B cell (primary cell): ENCODE measurements around the gene HIPK3. TPM values are rescaled to one million over a fixed set of nuclear protein-coding genes. Genes with fewer than 3 reads are reported as not detected.
"Not testable (repeated sequence)": the region's sequence is repeated elsewhere in the genome, so short reads cannot be mapped to it uniquely, and the experiment has no call there.

Experiments used
- ATAC-seq: fragments of 200-7000 bp; cut with Tn5 transposase; one replicate; pipeline ENCODE4 v1.10.0; 2021; ENCODE audit warnings: low read depth, mild to moderate bottlenecking, moderate number of reproducible peaks, moderate library complexity
- CTCF ChIA-PET: fragments of 350-600 bp; sonication (Branson Sonifier 250); formaldehyde crosslinking; loops from one replicate; lab custom pipeline; 2021; ENCODE audit warnings: antibody characterized with exemption, inconsistent platforms; lab: Charles Lee
- POLR2A ChIA-PET: fragments of 350-600 bp; sonication (Branson Sonifier 250); formaldehyde crosslinking; loops from one replicate; lab custom pipeline; 2021; ENCODE audit warnings: antibody characterized with exemption; lab: Charles Lee
- DNase-seq: peaks from one replicate; pipeline ENCODE4 v3.0.0; 2013
- H2AFZ ChIP-seq: 2 replicates; pipeline ENCODE4 v1.6.1; 2012; ENCODE audit warnings: mild to moderate bottlenecking, low read depth, low read length; ENCODE audit not compliant: insufficient read depth, poor library complexity, severe bottlenecking
- H3K27ac ChIP-seq, 2 donors: 1 replicate in 1 of 2; 2 replicates in 1 of 2; pipeline ENCODE4 v1.5.1; 2012 to 2013; ENCODE audit warnings: low read length in 2 of 2, mild to moderate bottlenecking in 2 of 2, moderate library complexity in 1 of 2
- H3K27me3 ChIP-seq, 4 experiments: fragments of 200-600 bp in 1 of 4; sonication (generic) in 1 of 4; replicated peaks in 1 of 4; 1 replicate in 2 of 4; 2 replicates in 2 of 4; pipeline versions ENCODE4 v1.6.1 to v1.7.0; 2013 to 2016; ENCODE audit warnings: low read length in 3 of 4, mild to moderate bottlenecking in 2 of 4, mixed read lengths in 1 of 4, moderate library complexity in 1 of 4; ENCODE audit not compliant: insufficient read depth in 4 of 4, control insufficient read depth in 3 of 4; ENCODE audit errors: control extremely low read depth in 1 of 4
- H3K36me3 ChIP-seq, 2 experiments: replicated peaks in 1 of 2; 1 replicate in 1 of 2; 2 replicates in 1 of 2; pipeline versions ENCODE4 v1.6.1 to v1.7.1; 2013; ENCODE audit warnings: low read length in 1 of 2; ENCODE audit not compliant: insufficient read depth in 2 of 2, control insufficient read depth in 1 of 2; ENCODE audit errors: control extremely low read depth in 1 of 2, extremely low read depth in 1 of 2
- H3K4me1 ChIP-seq, 2 donors: fragments of 200-600 bp in 1 of 2; sonication (generic) in 1 of 2; 1 replicate in 1 of 2; 2 replicates in 1 of 2; pipeline versions ENCODE4 v1.5.1 to v1.6.1; 2013 to 2017; ENCODE audit warnings: low read length in 2 of 2; ENCODE audit not compliant: control insufficient read depth in 2 of 2, insufficient read depth in 2 of 2
- H3K4me2 ChIP-seq: replicated peaks from 2 replicates; pipeline ENCODE3; 2012; ENCODE audit warnings: mild to moderate bottlenecking, low read depth, low read length; ENCODE audit not compliant: poor library complexity, severe bottlenecking
- H3K4me3 ChIP-seq, 5 experiments: fragments of 200-600 bp in 1 of 5; sonication (generic) in 1 of 5; 1 replicate in 3 of 5; 2 replicates in 2 of 5; pipeline versions ENCODE4 v1.5.1 to v1.7.0; 2011 to 2016; ENCODE audit warnings: low read length in 4 of 5, mild to moderate bottlenecking in 4 of 5, low read depth in 2 of 5, control low read depth in 1 of 5, moderate library complexity in 1 of 5; ENCODE audit not compliant: insufficient read depth in 1 of 5; ENCODE audit errors: control extremely low read depth in 1 of 5, extremely low read depth in 1 of 5
- H3K79me2 ChIP-seq: fragments of 200-600 bp; sonication (generic); one replicate; pipeline ENCODE4 v1.6.0; 2016; ENCODE audit warnings: low read length; ENCODE audit not compliant: control insufficient read depth, insufficient read depth
- H3K9ac ChIP-seq: fragments of 200-600 bp; sonication (generic); 2 replicates; pipeline ENCODE4 v1.6.1; 2017; ENCODE audit warnings: mild to moderate bottlenecking, low read length, moderate library complexity
- H3K9me3 ChIP-seq, 3 donors: one replicate each; pipeline versions ENCODE4 v1.6.1 to v1.7.1; 2013; ENCODE audit warnings: low read length in 2 of 3; ENCODE audit not compliant: control insufficient read depth in 2 of 3, insufficient read depth in 1 of 3; ENCODE audit errors: control extremely low read depth in 1 of 3
- H4K20me1 ChIP-seq: 2 replicates; pipeline ENCODE4 v1.6.0; 2012; ENCODE audit warnings: mild to moderate bottlenecking, low read length; ENCODE audit not compliant: insufficient read depth, control insufficient read depth, poor library complexity, severe bottlenecking
- H3K27ac Mint-ChIP-seq: one replicate; pipeline ENCODE4 v1.8.0; 2021; ENCODE audit warnings: mixed read lengths
- H3K27me3 Mint-ChIP-seq: one replicate; pipeline ENCODE4 v1.8.0; 2021; ENCODE audit warnings: mixed read lengths
- H3K4me1 Mint-ChIP-seq: one replicate; pipeline ENCODE4 v1.8.0; 2021; ENCODE audit warnings: mixed read lengths
- H3K4me3 Mint-ChIP-seq: one replicate; pipeline ENCODE4 v1.8.0; 2021; ENCODE audit warnings: mixed read lengths
- H3K9me3 Mint-ChIP-seq: one replicate; pipeline ENCODE4 v1.8.0; 2022; ENCODE audit warnings: mixed read lengths; ENCODE audit not compliant: insufficient read depth
- EZH2 ChIP-seq: IDR thresholded peaks from 2 replicates; pipeline ENCODE4 v1.6.1; 2012; ENCODE audit warnings: borderline replicate concordance, low read depth, mild to moderate bottlenecking, moderate library complexity, low read length; ENCODE audit not compliant: insufficient read depth, poor library complexity, severe bottlenecking
- WGBS: methylation state at CpG from one replicate; pipeline ENCODE4 v1.1.5; 2013; ENCODE audit warnings: missing lambda C conversion rate; ENCODE audit not compliant: insufficient coverage; 5-methylcytosine and 5-hydroxymethylcytosine counted together
- intact Hi-C: fragments of 100-400 bp; cut with micrococcal nuclease; formaldehyde crosslinking; loops from one replicate; pipeline ENCODE4 v1.10.0; 2022
- polyA plus RNA-seq: library from polyadenylated mRNA; depleted of rRNA; stranded (reverse); fragments of >200 nt; gene quantifications from 2 replicates; pipeline ENCODE4 v1.2.3, GENCODE V29; 2012
- total RNA-seq, 2 donors: library from RNA; stranded (reverse); fragments of 120-200 nt in 1 of 2; gene quantifications; 1 replicate in 1 of 2; 2 replicates in 1 of 2; pipeline versions ENCODE4 v1.2.3 to v1.2.4, GENCODE V29; 2013 to 2022
- TF ChIP-seq, protein P1 (sequence below): fragments of 200-600 bp; IDR thresholded peaks from one replicate; pipeline ENCODE4 v1.8.0; 2022; ENCODE audit warnings: antibody characterized with exemption, mild to moderate bottlenecking

HIPK3 gene
- total and polyA plus RNA-seq, 2 donors (not counting 1 experiment from before 2014, with no cell fraction given) = 13.1 to 81.6 TPM

DNA sequence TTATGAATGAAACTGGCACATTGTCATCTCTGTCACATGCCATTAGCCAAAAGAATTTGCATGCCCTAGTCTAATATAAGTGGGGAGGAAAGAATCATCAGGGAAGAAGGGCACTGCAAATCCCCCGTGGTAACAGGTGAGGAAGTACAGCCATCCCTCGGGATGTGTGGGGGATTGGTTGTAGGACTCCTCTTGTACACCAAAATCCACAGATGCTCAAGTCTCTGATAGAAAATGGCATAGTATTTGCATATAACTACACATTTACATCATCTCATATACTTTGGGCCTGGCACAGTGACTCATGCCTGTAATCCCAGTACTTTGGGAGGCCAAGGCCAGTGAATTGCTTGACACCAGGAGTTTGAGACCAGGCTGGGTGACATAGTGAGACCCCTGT, 109.7 kb downstream of the HIPK3 start:
- no peak overlapping the region for H2AFZ ChIP-seq
- H3K4me2 ChIP-seq = no peak overlapping the region
- no peak overlapping the region for H3K27ac ChIP-seq
- H3K4me3 ChIP-seq = no peak overlapping the region
- Mint-ChIP-seq H3K27me3 (peaks cover 4% of the 10 kb centered on the region), H3K4me1 (no peaks in the 10 kb centered on the region), H3K4me3 (no peak overlapping the region), H3K9me3 (no peaks in the 10 kb centered on the region), H3K27ac (no peak overlapping the region)
- H3K9ac ChIP-seq = no peak overlapping the region
- no CpG with 5 or more reads among the region's 2 CpGs for WGBS
- TF ChIP-seq, protein P1, sequence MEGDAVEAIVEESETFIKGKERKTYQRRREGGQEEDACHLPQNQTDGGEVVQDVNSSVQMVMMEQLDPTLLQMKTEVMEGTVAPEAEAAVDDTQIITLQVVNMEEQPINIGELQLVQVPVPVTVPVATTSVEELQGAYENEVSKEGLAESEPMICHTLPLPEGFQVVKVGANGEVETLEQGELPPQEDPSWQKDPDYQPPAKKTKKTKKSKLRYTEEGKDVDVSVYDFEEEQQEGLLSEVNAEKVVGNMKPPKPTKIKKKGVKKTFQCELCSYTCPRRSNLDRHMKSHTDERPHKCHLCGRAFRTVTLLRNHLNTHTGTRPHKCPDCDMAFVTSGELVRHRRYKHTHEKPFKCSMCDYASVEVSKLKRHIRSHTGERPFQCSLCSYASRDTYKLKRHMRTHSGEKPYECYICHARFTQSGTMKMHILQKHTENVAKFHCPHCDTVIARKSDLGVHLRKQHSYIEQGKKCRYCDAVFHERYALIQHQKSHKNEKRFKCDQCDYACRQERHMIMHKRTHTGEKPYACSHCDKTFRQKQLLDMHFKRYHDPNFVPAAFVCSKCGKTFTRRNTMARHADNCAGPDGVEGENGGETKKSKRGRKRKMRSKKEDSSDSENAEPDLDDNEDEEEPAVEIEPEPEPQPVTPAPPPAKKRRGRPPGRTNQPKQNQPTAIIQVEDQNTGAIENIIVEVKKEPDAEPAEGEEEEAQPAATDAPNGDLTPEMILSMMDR = no peak
- no peak for TF ChIP-seq EZH2
- H3K27me3 ChIP-seq = peaks cover 0 to under 1% (median 0%) of the 10 kb centered on the region in 4 experiments
- CTCF ChIA-PET = interaction anchor here (9.7 kb wide), 1 partner anchor 376 kb away, joined by 115 read pairs; no protein-coding TSS in a partner anchor
- no peaks in the 10 kb centered on the region for H3K36me3 ChIP-seq
- no peaks in the 10 kb centered on the region for H4K20me1 ChIP-seq
- DNase-seq (no peak), ATAC-seq (no peak)
- intact Hi-C loops = no loop called here
- no peaks in the 10 kb centered on the region for H3K4me1 ChIP-seq
- H3K9me3 ChIP-seq = no peaks in the 10 kb centered on the region
- H3K79me2 ChIP-seq = no peaks in the 10 kb centered on the region
- POLR2A ChIA-PET = no interaction called here

DNA sequence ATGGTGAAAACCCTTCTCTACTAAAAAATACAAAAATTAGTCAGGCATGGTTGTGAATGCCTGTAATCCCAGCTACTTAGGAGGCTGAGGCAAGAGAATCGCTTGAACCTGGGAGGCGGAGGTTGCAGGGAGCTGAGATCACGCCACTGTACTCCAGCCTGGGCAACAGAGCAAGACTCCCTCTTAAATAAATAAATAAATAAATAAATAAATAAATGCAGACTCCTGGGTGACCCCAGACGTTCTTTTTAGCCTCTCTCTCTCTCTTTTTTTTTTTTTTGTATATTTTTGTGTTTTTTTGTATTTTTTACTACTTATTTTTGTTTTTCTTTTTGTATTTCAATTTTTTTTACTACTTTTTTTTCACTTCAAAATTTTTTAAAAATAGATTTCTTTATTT, 111.3 kb downstream of the HIPK3 start:
- H3K9me3 ChIP-seq, H3K27ac Mint-ChIP-seq, H3K36me3 ChIP-seq, H3K27ac ChIP-seq, H3K9ac ChIP-seq, H3K79me2 ChIP-seq, H4K20me1 ChIP-seq, H3K4me2 ChIP-seq, H3K27me3 Mint-ChIP-seq, DNase-seq, H3K4me1 ChIP-seq, H3K9me3 Mint-ChIP-seq, POLR2A ChIA-PET, H3K4me3 Mint-ChIP-seq, intact Hi-C loops, H3K4me1 Mint-ChIP-seq, H3K27me3 ChIP-seq, H2AFZ ChIP-seq, ATAC-seq, H3K4me3 ChIP-seq: not testable (repeated sequence)
- WGBS = no CpG with 5 or more reads among the region's 4 CpGs
- CTCF ChIA-PET = interaction anchor here (0.6 to 9.7 kb wide), 3 partner anchors 19 to 374 kb away, joined by 3 to 115 read pairs (median 3); no protein-coding TSS in a partner anchor
